Bone marrow (tissue), 2 donors: ENCODE data around the gene C1orf21.
"Not testable (repeated sequence)": the region's sequence is repeated elsewhere in the genome, so short reads cannot be mapped to it uniquely, and the experiment has no call there.

ENCODE experiments used
- DNase-seq, 2 donors: peaks; one replicate each; lab custom pipeline; 2025; lab: John Stamatoyannopoulos, UW

The C1orf21 gene

DNA sequence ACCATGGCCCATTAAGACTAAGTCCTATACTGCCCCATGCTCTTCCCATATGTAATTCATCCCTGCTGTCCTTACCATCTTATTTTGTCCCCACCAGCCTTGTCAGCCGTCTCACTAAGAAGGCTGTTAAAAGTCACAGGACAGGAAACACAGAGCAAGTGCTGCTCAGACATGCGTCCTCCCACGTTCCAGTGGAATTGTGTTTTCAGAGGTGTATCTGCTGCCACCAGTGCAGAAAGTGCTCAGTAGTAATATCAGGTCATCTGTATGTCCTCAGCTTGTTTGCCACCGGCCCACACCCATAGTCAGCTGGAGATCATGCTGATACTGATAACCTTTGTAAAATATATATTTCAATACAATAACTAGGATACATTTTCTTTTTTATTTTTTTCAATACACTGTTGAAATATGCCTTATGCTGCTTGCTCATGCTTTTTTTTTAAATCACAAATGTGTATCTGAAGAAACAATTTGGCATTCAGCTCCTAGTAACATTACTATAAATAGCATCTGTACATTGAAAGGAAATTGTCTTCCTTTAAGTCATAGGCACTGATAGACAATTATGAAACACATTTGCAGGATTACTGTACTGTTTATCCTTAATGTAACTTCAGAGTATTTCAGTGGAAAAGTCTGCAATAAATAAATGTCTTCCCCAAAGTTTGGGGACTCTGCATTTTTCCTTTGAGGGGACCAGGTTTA, 211.0 kb downstream of the C1orf21 start:
- peak in 1 of 2 donors; percentile 18 for DNase-seq

DNA sequence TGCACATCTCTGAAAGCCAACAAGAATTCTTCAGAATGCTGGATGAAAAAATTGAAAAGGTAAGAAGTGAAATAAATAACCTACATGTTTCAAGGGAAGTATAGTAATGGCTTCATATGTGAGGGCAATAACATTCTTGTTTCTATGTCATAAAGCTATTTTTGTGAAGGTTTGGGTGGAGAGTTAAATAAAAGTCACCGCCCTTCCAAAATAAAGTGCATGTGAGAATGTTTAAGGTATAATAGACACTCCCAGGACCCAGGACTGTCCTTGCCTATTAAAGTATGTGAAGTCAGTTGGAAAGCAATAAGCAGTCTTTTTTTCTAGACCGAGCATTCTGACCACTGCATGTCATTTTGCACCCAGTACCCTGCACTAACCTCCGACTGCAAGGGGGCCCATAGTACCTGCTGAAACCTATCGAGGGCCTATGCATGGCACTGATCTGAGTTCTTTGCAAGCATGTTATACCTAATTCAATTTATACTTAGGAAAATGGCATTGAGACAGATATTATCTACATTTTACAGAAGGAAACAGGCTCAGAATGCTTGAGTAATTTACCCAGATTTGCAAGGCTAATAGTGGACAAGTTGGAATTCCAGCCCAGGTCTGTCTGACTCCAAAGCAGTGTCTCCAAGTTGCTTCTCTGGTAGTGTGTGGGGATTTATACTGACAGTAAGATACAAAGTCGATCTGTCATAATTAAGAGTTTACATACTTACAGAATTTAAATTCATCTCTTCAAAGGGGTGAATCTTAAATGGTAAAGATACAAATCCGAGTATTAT, 211.8 kb downstream of the C1orf21 start:
- no peak for DNase-seq

DNA sequence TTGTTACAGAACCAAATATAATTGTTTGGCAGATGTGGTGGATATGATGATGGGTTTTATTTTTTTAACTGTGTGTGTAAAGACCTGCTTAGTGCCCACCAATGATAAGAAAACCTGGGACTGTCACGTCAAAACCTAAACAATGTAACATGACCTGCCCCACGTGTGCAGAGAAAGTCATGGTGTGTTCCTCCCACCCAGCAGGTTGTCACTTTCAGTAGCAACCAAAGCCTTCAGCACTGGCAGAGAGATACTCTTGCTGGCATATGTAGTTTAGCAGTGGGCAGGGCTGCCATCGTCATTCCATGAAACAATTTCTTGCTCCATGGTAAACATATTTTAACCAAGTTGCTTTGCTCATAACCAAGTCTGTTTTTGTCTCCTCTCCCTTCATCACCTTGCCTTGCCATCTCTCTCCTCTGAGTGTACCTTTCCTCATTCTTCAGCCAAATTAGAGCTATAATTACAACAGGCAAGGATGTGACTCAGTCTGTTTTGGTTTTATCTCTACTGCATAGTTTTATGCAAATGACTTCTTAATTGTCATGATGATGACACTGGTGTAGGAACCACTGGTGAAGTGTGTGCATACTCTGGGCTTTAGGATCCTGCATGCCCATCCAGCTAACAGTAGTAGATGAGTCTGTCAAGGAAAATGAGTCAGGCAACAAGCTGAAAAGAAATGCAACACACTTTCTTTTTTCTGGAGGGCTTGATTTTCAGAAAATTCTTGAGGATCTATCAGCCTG, 217.5 kb downstream of the C1orf21 start:
- no peak for DNase-seq

DNA sequence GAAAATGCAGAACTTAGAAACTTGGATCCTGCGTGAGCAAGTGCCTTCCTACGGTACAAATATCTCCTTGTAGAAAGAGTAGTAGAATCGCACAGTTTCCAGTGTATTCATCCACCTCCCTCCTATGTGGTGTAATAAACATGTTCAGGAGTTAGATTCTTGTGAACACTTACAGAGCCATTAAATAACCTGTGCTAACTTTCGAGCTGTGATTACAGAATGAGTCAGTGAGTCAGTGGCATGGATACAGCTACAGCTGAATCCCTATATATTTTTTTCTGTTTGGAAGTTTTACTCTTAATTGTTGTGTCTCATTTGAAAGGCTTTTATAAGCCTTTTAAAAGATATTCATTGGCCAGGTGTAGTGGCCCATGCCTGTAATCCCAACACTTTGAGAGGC, 219.1 kb downstream of the C1orf21 start:
- DNase-seq, result no peak

DNA sequence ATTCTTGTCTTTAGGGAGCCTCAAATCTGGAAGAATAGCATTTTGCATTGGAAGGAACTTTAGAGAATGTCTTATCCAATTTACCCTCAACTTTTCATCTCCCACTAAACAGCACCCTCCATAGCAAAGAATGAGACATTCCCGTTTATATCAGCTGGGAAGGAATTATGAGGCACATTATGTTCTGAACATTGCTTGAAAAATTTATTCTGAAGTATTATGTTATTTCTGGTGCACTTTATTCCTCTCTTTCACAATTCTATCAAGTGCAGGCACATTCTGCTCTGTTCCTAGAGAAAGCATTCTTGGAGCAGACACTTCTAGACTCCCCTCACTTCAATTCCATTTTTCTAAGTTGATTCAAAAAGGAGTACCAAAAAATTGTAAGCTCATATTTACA, 220.0 kb downstream of the C1orf21 start:
- no peak for DNase-seq

DNA sequence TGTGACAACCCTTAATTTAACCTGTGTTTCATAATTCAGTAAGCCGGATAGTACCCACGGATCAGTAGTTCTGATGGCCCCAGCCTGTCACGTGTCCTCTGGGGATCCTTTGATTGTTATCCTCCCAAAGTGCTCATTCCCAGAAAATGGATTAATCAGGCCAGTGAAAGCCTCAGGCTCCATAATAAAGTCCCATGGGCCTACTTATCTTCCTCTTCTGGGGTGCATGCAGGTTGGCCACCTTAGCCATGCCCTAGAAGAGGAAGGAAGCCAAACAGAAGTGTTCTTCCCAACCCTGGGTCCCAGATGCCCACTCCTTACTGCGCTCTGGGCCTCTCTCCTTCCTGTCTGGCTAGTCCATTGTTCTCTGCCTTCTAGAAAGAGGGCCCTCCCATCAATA, 221.8 kb downstream of the C1orf21 start:
- no peak for DNase-seq

DNA sequence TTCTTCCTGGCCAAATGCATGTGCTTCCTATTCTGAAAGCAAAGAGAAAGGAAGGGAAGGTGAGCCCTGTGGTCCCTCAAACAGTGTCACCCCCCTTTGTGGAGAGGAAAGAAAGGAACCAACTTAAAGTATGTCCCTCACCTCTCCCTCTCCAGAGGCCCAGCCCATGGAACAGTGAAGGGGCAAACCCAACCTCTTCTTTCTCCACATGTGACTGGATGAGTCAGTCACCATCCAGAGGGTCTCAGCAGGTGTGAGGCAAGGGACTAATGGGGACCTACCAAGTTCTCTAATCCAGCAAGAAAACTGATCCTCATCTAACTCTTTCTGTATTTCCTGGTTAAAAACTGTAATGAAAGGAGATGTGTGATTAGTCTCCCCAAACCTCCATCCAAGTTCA, 222.2 kb downstream of the C1orf21 start:
- DNase-seq, result no peak

DNA sequence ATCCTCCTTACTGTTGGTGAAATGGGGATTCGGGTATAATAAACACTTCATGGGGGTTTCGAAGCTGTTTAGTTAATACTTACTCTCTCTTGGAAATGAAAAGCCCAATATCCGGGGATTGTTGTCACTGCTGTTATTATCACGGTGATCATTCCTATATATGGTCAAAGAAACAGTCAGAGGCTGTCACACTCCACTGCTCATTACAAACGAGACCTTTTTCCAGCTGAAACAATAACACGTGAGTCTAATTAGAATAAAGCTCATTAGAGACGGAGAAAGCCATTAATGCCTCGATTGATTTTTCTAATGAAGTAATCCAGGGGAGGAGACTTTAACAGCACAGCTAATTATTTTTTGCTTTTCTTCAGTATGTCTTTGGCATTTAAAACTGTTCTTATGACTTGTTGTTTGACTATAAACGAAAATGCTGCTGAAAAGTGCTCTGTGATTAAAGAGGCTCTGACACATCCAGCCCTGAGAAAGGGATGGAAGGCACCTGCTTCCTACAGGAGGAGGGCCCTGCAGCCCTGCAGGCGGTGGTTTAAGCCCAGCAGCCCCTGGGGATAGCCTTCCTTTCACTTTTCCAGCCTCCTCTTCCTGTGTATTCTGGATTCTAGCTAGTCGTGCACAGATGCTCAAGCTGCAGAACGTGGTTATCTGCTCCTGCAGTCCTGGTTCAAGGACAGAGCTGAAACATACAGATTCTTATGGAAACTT, 224.2 kb downstream of the C1orf21 start:
- no peak for DNase-seq

DNA sequence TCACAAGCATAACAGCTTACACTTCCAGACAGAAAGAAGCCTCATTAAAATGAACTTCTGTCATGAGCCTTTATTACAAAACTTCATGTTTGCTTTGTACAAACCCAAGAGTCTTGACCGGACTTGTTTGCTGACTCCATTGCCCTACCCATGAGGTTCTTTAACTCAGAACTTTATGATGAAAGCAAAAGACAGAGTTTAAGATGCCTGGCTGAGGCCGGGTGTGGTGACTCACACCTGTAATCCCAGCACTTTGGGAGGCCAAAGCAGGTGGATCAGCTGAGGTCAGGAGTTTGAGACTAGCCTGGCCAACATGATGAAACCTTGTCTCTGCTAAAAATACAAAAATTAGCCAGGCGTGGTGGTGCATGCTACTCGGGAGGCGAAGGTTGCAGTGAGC, 225.4 kb downstream of the C1orf21 start:
- DNase-seq, result not testable (repeated sequence)

DNA sequence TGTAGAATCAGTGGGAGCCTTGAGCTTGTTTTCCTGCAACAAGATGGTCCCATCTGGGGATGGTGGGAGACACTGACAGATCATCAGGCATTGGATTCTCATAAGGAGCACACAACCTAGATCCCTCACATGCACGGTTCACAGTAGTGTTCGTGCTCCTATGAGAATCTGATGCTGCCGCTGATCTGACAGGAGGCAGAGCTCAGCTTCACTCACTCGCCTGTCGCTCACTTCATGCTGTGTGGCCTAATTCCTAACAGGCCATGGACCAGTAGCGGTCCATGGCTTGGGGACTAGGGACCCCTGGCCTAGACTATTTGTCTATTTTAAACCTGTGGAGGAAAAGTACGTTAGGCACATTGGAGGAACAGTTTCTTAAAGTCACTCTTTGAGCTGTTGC, 227.8 kb downstream of the C1orf21 start:
- DNase-seq, result no peak

DNA sequence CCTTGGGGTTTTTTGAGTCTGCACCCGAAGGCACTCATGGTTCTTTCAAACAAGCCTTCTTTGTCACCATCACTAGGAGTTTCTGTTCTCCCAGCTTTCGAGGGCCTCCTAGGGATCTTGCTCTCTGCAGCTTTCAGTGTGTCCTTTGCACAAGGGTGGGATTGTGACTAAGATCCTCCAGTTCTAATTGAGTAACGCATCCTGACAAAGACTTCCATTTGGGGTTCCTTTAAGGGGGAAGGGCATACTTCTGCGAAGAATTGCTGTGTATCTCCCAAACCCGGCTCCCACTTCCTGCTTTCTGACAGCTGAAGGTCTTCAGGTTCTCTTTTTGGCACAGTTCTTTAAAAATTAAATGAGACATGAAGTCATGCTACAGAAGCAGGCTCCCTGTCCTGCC, 228.5 kb downstream of the C1orf21 start:
- peak in 1 of 2 donors; percentile 50 for DNase-seq

DNA sequence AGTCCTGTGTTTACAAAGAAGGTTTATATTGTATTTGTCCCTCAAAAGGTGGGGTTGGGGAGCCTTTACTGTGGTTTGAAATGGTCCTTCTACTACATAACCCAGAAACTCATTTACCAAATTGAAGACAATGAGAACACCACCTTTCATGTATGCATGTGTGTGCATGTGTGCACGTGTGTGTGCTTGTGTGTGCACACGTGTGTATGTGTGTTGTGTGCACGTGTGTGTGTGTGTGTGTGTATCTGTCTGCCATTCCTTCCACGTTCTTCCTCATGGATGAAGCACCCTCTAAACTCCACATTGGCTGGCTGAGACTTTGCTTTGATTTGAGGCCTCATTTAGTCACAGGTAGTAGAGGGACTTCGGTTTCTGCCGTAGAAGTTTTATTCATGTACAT, 229.7 kb downstream of the C1orf21 start:
- DNase-seq, result no peak

DNA sequence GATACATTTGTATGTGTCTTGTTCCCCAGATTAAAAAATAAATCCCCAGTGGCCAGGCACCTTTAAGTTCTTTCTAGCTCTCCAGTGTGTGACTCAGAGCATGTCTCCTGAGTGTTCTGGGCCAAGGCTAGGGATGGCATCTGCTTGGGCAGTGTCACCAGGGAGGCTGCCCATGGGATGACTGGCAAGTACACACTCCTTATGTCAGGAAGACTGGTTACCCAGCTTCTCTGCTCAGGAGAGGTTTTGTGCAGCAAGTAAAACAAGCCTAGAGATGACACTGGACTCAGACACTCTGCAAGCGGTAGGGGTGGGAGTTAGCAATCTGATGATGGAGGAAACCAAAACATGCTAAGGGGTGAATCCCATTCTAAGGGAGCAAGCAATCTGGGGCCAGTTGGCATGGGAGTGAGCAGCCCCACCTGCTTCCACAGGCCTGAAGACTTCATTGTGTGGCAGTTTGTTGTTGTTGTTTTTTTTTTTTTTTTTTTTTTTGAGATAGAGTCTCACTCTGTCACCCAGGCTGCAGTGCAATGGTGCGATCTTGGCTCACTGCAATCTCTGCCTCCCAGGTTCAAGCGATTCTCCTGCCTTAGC, 230.7 kb downstream of the C1orf21 start:
- no peak for DNase-seq

DNA sequence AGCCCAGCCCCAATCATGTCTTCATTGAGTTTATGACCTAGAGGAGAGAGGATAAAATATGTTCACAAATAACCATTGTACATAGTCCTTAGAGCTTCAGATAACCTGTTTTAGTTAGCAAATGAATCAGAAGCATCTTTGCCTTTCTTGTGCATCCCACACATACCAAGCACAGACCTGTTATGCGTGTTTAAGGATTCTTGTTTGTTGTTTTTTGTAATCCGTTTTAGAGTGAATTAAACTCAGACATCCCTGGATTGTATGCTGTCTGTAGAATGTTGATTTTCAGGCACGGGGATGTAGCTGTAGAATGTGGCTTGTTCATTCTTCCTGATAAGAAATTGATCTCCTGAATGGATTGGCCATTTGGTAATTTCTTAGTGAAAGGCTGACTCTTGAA, 232.0 kb downstream of the C1orf21 start:
- no peak for DNase-seq

DNA sequence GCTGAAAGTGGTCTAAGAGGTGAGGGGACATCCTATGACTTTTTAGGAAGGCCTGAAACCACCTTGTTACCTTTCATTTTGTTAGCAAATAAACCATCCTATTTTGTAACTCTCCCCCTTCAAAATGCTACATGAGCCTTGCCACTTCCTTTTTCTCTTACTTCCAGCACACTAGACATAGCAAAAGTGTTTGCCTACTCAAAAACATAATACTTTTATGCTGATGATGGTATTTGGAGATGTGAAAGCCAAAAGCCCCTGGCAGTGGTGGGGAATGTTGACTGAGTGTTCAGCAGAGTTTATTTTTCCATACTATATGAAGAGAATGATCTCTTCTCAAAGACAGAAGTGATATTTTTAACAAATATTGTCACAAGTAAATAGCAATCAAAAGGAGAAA, 233.6 kb downstream of the C1orf21 start:
- no peak for DNase-seq

DNA sequence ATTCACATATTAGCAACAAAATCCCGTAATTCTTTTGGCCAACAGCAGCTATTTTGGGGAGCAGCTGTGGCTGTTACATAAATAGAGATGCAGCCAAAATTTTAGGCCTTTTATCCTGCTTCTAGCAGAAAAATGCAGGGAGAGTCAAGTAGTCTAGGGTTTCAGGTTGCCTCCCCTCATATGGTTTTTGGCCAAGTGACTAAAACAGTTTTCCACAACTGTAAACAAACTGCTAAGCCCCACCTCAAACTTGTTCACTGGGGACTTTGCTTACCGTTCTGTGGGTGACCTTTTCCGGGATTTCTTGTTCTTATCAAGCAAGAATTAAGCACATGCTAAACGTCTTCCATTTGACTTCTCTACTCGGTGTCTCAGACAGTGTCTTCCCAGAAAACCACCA, 234.4 kb downstream of the C1orf21 start:
- no peak for DNase-seq

DNA sequence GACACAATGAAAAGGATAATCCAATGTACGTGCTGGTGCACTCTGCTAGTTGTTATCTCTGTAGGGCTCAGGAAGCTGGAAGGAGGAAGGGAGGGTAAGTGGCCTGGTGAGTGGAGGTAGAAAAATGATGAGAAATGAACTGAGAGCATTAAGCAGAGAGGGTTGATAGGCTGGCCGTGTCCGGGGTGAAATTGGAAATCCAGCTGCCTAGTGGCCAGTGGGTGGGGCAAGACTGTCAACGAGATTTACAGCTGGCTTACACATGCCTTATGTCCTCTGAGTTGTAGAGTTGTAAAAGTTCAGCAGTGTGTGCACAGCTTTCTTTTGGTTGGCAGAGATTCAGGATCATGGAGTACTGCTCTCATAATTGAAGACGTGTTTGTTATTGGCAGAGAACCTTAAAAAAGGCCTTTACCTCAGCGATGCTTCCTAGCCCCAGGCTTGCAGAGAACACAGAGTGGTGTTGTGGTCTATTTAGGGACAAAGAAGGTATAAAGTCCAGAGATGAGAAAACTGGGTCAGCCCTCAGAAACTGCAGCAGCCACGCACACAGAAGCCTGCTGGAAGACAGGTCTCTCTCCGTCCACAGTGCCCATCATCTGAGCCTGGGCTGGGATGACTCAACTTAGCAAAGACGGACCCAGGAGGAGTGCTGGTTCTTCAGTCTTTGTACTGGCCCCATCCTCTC, 235.5 kb downstream of the C1orf21 start:
- no peak for DNase-seq

DNA sequence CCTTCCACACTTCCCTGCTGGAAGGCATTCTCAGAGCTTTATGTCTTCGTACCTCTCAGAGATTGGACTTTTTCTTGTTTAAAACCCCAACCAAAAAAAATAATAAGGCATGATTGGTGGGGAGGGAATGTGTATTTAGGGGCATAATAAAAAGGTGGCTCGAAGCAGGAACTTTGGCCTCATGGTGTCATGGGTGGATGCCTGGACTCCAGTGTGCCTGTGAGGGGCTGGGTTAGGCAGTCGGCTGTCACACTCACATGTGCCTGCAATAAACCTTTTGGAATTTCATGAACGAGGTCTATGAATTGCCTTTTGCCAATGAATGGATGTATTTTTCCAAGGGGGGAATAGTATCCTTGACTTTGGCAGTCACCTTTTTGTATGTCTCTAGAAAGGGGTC, 236.6 kb downstream of the C1orf21 start:
- no peak for DNase-seq

DNA sequence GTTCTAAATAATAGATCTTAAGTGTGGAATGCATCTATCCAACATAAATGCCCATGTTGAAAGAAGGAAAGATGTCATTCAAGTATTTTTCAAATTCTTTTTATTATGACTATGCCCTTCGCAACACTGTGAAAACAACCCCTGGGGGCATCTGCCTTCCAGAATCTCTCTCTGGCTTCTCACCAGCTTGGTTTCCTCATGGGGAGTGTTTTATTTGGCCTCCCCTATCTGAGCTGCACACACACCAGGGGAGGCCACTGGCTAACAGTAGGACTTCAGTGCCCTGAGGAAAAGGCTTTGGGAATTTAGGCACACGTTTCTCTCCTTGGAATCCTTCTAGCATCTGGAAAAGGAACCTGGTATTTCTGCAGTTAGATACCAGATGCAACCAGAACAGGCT, 237.2 kb downstream of the C1orf21 start:
- DNase-seq, result no peak

DNA sequence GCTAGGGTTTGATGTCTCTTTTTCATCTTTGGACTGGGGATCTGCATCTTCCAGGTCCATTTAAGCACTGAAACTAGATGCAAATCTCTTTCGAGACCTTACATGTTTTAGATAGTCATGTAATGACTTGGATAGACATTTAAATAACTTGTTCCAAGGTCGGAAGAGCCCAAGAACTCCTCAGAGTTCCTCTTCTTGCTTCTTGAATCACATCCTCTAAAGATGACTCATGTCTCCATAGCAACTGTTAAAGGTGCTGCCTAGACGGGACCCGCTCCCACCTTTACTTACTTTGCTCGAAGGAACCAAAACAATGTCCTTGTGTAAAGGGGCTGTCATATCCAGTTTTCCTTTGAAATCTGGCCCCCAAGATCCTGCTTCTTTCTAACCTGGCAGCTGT, 237.8 kb downstream of the C1orf21 start:
- DNase-seq, result no peak

DNA sequence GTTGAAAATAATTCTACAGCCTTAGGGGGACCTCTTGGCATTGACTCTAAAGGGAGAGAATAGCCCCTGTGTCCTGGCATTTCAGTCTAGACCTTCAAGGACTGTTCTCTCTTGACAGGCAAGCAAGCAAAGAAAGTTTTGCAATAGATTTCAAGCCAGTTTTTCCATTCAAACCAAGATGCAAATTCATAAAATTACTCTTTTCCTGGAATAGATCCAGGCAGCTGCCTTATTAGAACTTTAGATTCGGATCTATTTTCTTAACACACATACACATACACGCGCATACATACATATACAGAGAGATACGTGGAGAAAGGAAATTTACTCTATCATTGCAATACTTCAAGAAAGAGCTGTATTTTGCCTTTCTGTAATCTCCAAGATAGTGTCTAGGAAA, 238.4 kb downstream of the C1orf21 start:
- DNase-seq, result no peak
